Measurements from ENCODE around the gene RAB11B.
"Not testable (repeated sequence)": the region's sequence is repeated elsewhere in the genome, so short reads cannot be mapped to it uniquely, and the experiment has no call there.

The RAB11B gene

GRCh38 chr19:8396563-8397203 is 6.5 kb downstream of the RAB11B start:
- DNase-seq, result peak; percentile 64

GRCh38 chr19:8397271-8397670 is 7.1 kb downstream of the RAB11B start:
- DNase-seq, result no peak

- DNase-seq, result no peak
Measured at GRCh38 chr19:8397746-8398310, 7.7 kb downstream of the RAB11B start.

DNA sequence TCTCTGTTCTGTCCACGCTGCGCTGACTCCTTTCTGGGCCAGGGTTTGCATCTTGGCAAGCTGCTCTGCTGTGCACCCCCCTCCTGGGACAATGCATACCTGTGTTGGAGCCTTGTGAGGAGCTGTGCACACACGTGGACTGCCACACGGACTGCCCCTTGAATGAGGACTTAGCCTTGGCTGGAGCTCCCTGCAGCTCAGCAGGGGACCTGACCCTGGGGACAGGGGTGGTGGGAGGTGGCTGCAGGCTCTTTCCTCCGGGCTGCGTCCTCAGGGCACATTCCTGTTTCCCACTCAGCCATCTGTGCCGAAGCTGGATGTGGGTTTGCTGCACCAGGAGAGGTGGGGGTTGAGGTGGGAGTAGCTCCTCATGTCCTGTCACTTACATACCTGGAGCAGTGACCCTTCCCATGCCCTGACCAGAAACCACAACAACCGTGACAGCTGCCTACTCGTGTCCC is 8.2 kb downstream of the RAB11B start:
- DNase-seq, result no peak

GRCh38 chr19:8399681-8400188 is 9.6 kb downstream of the RAB11B start:
- DNase-seq, result no peak

DNA sequence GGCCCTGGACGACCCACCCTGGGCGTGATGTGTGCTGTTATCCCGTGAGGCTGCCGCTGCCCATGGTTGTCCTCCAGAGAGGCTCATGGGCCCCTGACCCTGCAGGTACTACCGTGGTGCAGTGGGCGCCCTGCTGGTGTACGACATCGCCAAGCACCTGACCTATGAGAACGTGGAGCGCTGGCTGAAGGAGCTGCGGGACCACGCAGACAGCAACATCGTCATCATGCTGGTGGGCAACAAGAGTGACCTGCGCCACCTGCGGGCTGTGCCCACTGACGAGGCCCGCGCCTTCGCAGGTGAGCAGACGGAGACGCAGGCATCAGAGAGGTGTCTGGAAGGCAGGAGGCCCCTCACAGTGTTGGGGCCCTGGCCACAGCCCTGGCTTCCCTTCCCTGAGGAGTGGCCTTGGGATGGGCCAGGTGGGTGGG is 11.8 kb downstream of the RAB11B start:
- no peak for DNase-seq

GRCh38 chr19:8403098-8403819 is 13.1 kb downstream of the RAB11B start:
- DNase-seq, result no peak

- DNase-seq, result no peak
Measured at GRCh38 chr19:8403820-8404109, 13.6 kb downstream of the RAB11B start.

GRCh38 chr19:8404391-8405151 is 14.4 kb downstream of the RAB11B start:
- DNase-seq, result no peak

- DNase-seq, result not testable (repeated sequence)
Measured at GRCh38 chr19:8410718-8411117, 20.6 kb downstream of the RAB11B start.

DNA sequence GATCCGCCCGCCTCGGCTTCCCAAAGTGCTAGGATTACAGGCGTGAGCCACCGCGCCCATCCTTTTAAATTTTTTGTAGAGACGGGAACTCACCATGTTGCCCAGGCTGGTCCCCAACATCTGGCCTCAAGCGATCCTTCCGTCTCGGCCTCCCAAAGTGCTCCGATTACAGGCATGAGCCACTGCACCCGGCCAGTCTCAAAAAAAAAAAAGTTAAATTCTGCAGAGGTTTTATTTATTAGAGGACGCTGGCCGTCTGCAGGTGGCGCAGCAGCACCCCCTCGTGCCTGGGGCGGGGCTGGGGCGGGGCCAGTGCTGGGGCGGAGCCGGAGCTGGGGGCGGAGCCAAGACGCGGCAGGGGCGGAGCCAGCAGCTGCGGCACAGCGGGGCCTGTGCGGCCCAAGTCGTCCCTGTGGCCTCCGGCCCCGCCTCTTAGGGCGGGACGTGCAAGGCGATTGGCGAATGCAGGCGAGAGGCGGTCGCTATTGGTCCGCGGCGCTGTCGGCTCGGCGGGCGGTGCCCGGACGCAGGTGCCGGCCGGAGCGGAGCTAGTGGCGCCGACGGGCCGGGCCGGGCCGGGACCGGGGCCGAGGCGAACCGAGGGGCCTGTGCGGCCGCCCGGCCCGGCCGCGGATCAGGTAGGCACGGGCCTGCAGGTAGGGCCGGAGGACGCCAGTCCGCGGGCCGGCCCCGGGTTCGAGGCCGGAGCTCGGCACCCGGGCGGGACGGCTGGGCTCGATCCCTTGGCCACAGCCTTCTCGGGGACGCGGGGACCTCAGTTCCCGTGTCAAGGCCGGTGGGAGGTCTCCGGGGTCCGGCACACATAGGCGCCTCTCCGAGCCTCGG is 22.8 kb downstream of the RAB11B start, which contains the start of gene MARCHF2:
MARCHF2 (plus strand) TSS at position 523 of the 846 bp plus-strand sequence. CDS start 8,536 bp downstream, outside the sequence.
- DNase-seq, result peak; percentile 99

GRCh38 chr19:8413629-8413995 is 23.5 kb downstream of the RAB11B start:
- DNase-seq, result no peak

DNA sequence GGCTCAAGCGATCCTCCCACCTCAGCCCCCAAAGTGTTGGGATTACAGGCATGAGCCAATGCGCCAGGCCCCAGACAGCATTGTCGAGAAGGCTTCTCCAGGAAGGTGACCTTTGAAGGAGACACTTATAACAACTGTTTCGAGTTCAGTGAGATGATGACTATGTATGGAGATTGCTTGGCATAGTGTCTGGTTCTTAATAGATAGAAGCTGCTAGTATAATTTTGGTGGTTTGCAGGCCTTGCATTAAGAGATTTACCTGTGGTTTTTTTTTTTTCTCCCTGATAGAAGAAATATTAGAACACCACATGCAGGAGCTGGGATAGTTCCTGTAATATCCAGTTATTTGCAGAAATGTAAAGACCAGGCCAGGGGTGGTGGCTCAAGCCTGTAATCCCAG is 26.6 kb downstream of the RAB11B start:
- DNase-seq, result no peak

- no peak for DNase-seq
Measured at GRCh38 chr19:8421484-8422461, 31.6 kb downstream of the RAB11B start.

GRCh38 chr19:8423817-8424223 is 33.7 kb downstream of the RAB11B start:
- peak; percentile 93 for DNase-seq

DNA sequence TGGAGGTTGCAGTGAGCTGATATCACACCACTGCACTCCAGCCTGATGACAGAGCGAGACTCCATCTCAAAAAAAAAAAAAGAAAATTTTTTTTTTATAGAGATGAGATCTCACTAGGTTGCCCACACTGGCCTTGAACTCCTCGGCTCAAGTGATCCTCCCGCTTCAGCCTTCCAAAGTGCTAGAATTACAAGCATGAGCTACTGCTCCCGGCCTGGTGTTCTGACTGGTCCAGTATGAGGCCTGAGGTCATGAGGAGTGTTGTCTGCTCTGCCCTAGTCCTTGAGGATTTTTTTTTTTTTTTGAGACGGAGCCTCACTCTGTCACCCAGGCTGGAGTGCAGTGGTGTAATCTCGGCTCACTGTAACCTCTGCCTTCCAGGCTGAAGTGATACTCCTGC is 35.2 kb downstream of the RAB11B start:
- DNase-seq, result not testable (repeated sequence)

DNA sequence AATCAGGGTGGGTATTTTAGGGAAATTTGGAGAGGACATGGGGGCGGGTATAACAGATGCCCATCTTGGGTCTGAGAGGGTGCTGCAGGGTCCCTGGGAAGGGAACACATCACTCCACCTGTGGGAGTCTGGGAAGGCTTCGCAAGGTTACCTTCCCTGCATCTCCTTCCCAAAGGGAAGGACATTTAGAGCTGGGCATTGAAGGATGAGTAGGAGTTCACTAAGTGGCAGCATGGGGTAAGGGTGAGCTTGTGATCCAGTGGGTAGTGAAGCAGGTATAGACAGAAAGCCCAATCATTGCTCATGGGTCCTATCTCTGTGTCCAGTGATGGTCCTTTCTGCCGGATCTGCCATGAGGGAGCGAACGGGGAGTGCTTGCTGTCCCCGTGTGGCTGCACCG is 36.1 kb downstream of the RAB11B start:
- DNase-seq, result no peak

DNA sequence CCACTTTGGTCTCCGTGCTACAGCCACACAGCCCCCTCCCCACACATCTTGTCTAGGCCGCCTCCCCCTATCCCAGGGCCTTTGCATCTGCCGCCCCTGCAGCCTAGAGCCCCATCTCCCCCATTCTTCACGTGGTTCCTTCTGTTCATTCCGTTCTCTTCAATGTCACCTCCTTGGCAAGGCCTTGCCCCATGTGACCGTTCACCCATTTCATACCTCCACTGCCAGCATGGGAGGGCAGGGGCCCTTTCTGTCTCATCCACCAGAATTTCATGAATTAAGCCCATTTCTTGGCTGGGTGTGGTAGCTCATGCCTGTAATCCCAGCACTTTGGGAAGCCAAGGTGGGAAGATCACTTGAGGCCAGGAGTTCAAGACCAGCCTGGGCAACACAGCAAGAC is 38.9 kb downstream of the RAB11B start:
- DNase-seq, result no peak

- no peak for DNase-seq
Measured at GRCh38 chr19:8429826-8430225, 39.7 kb downstream of the RAB11B start.

- no peak for DNase-seq
Measured at GRCh38 chr19:8430650-8431049, 40.5 kb downstream of the RAB11B start.

DNA sequence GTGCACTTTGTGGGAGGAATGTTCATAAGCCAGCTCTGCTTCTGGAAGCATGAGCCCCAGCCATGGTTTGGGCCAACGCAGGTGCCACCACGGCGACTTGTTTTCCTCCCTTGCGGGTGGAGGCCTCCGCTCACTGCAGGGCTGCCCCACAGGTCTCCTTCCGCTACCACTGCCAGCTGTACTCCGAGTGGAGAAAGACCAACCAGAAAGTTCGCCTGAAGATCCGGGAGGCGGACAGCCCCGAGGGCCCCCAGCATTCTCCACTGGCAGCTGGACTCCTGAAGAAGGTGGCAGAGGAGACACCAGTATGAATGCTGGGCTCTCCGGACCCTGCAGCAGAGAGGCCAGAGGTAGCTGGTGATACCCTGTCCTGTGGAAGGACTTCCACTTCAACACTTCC is 48.1 kb downstream of the RAB11B start:
- DNase-seq, result no peak
